Heart left ventricle (tissue), 13 donors: ENCODE data around the gene STARD9.

Experiments
- CTCF ChIP-seq, 12 donors: fragments of 200-600 bp; sonication (generic) in 4 of 12; IDR thresholded peaks; one replicate each; pipeline versions ENCODE4 v1.5.0 to v1.8.0; 2018 to 2022; ENCODE audit warnings: antibody characterized with exemption in 12 of 12, mild to moderate bottlenecking in 5 of 12
- POLR2A ChIP-seq, 2 donors: fragments of 450-650 bp; IDR thresholded peaks; one replicate each; pipeline ENCODE4 v1.6.1; 2017; ENCODE audit warnings: antibody characterized with exemption in 2 of 2, mild to moderate bottlenecking in 2 of 2, moderate library complexity in 2 of 2
- donor health status: ischemic (EF 13 %, LVEDD 7.1; RV severe dilation, severe dysfunction).
- donor health status: DM: no; HTN: yes; CAD: no.
- donor health status: DM: no; HTN: no; CAD: no.
- donor health status: ischemic (EF 25% LVEDD 6.9; RV normal size, moderate dysfunction).
- donor health status: ischemic (EF 25% LVEDD 5.7; RV mildly dilated, moderate dysfunction).
- donor health status: ischemic (EF 35%, LVEDD 5.7; RV mildly dilated, moderate dysfunction).
- donor health status: nonischemic (EF 11% LVEDD 7.7; RV severe dilation, severe dysfunction).
- donor health status: DM: yes; HTN: yes; CAD: no.
- donor health status: PGD.
- donor health status: ischemic (EF 29% LVEDD 5.4; RV normal size, mild dysfunction).
- donor health status: nonischemic (EF 23%, LVEDD 6.1; RV moderate dilation, normal function).

- TF ChIP-seq POLR2A (IDR thresholded peaks at IDR 0.05), result no peak
- no peak for TF ChIP-seq CTCF (IDR thresholded peaks at IDR 0.05)
Observed at GRCh38 chr15:42694398-42694797, 119.0 kb downstream of the STARD9 start.
